Transverse colon (tissue), 4 donors: Measurements from ENCODE around the gene SEPTIN5. TPM values are rescaled to one million over a fixed set of nuclear protein-coding genes. Genes with fewer than 3 reads are reported as not detected.

ENCODE experiments used
- DNase-seq: peaks from one replicate; pipeline ENCODE4 v3.0.0-alpha.2; 2019
- H3K27ac ChIP-seq, 4 donors: fragments of 200-600 bp; sonication (generic); 2 replicates each; pipeline ENCODE4 v1.5.1; 2016 to 2018; ENCODE audit warnings: inconsistent platforms in 4 of 4
- H3K27me3 ChIP-seq: fragments of 200-600 bp; sonication (generic); 2 replicates; pipeline ENCODE4 v1.5.1; 2017; ENCODE audit warnings: inconsistent platforms
- H3K36me3 ChIP-seq, 4 donors: fragments of 200-600 bp; sonication (generic); 2 replicates each; pipeline ENCODE4 v1.5.1; 2017 to 2019; ENCODE audit warnings: inconsistent platforms in 4 of 4
- H3K4me1 ChIP-seq, 4 donors: fragments of 200-600 bp; sonication (generic); 2 replicates each; pipeline ENCODE4 v1.5.1; 2017 to 2020; ENCODE audit warnings: inconsistent platforms in 4 of 4
- H3K4me3 ChIP-seq, 4 donors: fragments of 200-600 bp; sonication (generic); 1 replicate in 1 of 4; 2 replicates in 3 of 4; pipeline versions ENCODE4 v1.5.1 to v1.6.1; 2017 to 2019; ENCODE audit warnings: inconsistent platforms in 4 of 4
- H3K9me3 ChIP-seq, 2 donors: fragments of 200-600 bp; sonication (generic); 2 replicates each; pipeline ENCODE4 v1.5.1; 2017 to 2019; ENCODE audit warnings: inconsistent platforms in 2 of 2
- EP300 ChIP-seq: sonication (generic); formaldehyde crosslinking; IDR thresholded peaks from one replicate; pipeline ENCODE4 v1.6.1; 2017; ENCODE audit warnings: antibody characterized with exemption, low read depth
- POLR2A ChIP-seq: fragments of 450-650 bp; IDR thresholded peaks from one replicate; pipeline ENCODE4 v1.6.1; 2016; ENCODE audit warnings: antibody characterized with exemption, mild to moderate bottlenecking, moderate library complexity
- POLR2AphosphoS5 ChIP-seq, 3 donors: sonication (generic); formaldehyde crosslinking; IDR thresholded peaks; one replicate each; pipeline ENCODE4 v1.6.1; 2016; ENCODE audit warnings: antibody characterized with exemption in 3 of 3
- WGBS, 2 donors: methylation state at CpG; one replicate each; pipeline ENCODE4 v1.1.5; 2018; ENCODE audit warnings: low coverage in 1 of 2; 5-methylcytosine and 5-hydroxymethylcytosine counted together
- in situ Hi-C, 4 donors: fragments of 200-750 bp; cut with MboI; loops; one replicate each; pipeline versions ENCODE4 v1.15.0 to v1.15.1; 2017; ENCODE audit warnings: low sequenced_read_pairs in 3 of 4, low pct_ligation_motif_present in 1 of 4, low pct_unique_long_range_greater_than_20kb in 1 of 4
- intact Hi-C: fragments of 100-400 bp; cut with DNase I; formaldehyde crosslinking; loops from one replicate; pipeline ENCODE4 v1.15.1; 2023; ENCODE audit warnings: low total_unique reads
- total RNA-seq, 4 donors: library from RNA; depleted of rRNA; stranded (reverse); fragments of >200 nt; gene quantifications; one replicate each; pipeline ENCODE4 v1.1.0, GENCODE V29; 2016
- TF ChIP-seq, protein P1 (sequence below), 5 experiments: fragments of 200-600 bp in 3 of 5; fragments of 450-650 bp in 2 of 5; sonication (generic) in 3 of 5; IDR thresholded peaks; 1 replicate in 2 of 5; 2 replicates in 3 of 5; pipeline ENCODE4 v1.5.1; 2016 to 2017; ENCODE audit warnings: antibody characterized with exemption in 5 of 5, inconsistent platforms in 3 of 5, mild to moderate bottlenecking in 2 of 5, moderate library complexity in 1 of 5

SEPTIN5 gene
- total RNA-seq, 4 donors from 2014 or later = 2.5 to 709 (median 5.4) TPM

DNA sequence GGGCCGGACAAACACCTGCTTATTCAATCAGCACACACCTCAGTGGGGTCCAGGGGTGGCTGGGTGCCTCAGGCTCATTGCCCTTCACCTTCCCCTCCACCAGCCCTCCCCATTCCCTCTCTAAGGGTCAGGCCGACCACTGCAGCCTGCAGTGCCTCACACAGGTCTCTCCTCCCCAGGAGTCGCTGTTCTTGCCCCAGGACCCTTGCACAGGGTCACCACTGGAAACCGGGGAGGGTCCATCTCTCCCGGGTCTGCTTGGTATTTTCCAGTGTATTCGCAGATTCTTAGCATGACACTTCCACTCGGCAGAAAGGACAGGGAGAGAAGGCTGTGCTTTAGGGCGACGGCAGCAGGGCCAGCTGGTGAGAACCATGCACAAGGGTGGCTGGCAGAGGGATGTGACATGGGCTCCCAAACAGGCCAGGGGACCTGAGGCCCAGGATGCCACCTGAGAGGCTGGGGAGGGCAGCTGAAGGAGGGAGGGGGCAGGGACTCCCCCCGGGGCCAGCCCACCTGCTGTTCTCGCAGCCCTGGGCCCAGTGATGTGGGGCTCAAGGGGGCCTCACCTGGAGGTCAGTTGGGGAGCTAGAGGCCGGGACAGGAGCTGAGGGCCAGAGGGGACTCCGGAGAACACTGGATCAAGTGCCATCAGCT, 30.2 kb downstream of the SEPTIN5 start:
- in situ Hi-C loops (no loop called here), intact Hi-C loops (no loop called here)
- DNase-seq = no peak
- no peak overlapping the region for H3K4me3 ChIP-seq
- no peaks in the 10 kb centered on the region for H3K36me3 ChIP-seq
- TF ChIP-seq POLR2A (no peak), EP300 (no peak), POLR2AphosphoS5 (IDR thresholded peaks at IDR 0.05) (no peak)
- TF ChIP-seq, protein P1, sequence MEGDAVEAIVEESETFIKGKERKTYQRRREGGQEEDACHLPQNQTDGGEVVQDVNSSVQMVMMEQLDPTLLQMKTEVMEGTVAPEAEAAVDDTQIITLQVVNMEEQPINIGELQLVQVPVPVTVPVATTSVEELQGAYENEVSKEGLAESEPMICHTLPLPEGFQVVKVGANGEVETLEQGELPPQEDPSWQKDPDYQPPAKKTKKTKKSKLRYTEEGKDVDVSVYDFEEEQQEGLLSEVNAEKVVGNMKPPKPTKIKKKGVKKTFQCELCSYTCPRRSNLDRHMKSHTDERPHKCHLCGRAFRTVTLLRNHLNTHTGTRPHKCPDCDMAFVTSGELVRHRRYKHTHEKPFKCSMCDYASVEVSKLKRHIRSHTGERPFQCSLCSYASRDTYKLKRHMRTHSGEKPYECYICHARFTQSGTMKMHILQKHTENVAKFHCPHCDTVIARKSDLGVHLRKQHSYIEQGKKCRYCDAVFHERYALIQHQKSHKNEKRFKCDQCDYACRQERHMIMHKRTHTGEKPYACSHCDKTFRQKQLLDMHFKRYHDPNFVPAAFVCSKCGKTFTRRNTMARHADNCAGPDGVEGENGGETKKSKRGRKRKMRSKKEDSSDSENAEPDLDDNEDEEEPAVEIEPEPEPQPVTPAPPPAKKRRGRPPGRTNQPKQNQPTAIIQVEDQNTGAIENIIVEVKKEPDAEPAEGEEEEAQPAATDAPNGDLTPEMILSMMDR (IDR thresholded peaks at IDR 0.05) = no peak
- H3K4me1 ChIP-seq = no peaks in the 10 kb centered on the region
- H3K27ac ChIP-seq = no peak overlapping the region
- no peaks in the 10 kb centered on the region for H3K27me3 ChIP-seq
- no peaks in the 10 kb centered on the region for H3K9me3 ChIP-seq
- WGBS, 2 donors = 81 to 88% methylated on average over 3 to 13 of the region's 13 CpGs

DNA sequence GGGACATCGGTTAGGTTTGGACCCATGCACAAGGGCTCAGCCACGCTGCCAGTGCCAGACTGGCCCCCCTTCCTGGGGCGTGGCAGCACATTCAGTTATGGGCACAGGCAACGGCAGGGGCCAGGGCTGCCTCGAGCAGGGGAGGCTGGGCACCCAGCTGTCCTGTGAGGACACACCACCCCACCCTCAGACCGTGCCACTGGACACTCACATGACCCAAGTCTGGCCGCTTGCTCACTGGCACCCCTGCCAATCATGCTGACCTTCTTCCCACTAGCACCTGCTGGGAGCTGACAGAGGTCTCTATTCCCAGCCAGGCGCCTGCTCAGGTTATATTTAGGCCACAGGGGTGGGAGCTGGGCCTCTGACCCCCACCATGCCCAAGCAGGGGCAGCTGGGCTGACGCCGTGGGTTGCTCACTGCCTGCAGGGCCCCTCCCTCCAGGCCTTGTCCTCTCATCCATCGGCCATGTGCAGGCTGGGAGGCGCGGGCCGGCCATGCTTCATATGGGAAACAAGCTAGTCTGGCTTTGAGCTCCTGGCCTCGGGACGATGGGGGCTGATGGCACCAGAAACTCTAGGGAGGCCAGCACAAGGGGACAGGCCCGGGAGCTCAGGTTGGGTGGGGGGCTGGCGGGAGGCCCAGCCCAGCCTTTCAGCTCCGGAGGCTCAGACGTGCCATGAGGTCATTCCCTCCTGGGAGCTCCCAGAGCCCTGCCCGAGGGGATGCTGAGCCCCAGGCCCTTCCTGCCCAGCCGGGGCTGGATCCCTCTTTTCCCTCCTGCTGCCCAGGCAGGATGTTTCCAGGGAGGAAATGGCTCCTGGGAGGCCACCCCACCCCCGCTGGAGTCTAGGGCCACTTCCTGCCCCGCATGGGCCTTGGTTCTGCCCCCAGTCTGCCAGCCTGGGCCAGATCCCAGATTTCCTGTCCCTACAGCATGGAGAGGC, 31.1 kb downstream of the SEPTIN5 start:
- WGBS, 2 donors = 57% methylated on average over 17 of the region's 24 CpGs; no CpG with 5 or more reads in 1 of the 2 donors
- intact Hi-C loops = no loop called here
- no peak for TF ChIP-seq POLR2A
- TF ChIP-seq POLR2AphosphoS5 (IDR thresholded peaks at IDR 0.05) = no peak
- TF ChIP-seq, protein P1 (IDR thresholded peaks at IDR 0.05) = no peak
- no peak for TF ChIP-seq EP300
- no peak overlapping the region for H3K4me3 ChIP-seq
- no peaks in the 10 kb centered on the region for H3K4me1 ChIP-seq
- no peak overlapping the region for H3K27ac ChIP-seq
- DNase-seq = no peak
- in situ Hi-C loops = no loop called here
- H3K9me3 ChIP-seq = no peaks in the 10 kb centered on the region
- H3K27me3 ChIP-seq = peaks cover 3% of the 10 kb centered on the region
- no peaks in the 10 kb centered on the region for H3K36me3 ChIP-seq

DNA sequence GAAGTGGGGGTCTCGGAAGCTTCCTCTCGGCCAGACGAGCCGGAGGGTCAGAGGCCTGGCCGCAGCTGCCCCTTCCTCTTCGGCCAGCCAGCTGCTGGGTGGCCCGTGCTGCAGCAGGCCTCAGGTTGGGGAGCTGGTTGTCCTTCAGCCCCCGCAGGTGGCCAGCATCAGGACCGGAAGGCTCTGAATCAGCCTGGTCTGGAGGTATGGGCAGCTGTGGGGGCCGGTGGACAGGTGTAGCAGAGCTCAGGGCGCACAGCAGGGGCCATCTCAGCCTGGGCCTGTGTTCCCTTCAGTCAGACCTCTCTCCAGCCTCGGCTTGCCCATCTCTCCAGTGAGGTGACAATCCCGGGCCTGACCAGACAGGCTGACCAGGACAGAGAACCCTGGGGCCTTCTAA, 32.4 kb downstream of the SEPTIN5 start:
- no peak for DNase-seq
- in situ Hi-C loops = no loop called here
- WGBS, 2 donors = 88% methylated on average over 12 of the region's 13 CpGs; no CpG with 5 or more reads in 1 of the 2 donors
- Histone ChIP-seq H3K27me3 (peaks cover 13% of the 10 kb centered on the region), H3K27ac (no peak overlapping the region), H3K9me3 (no peaks in the 10 kb centered on the region), H3K4me1 (no peaks in the 10 kb centered on the region), H3K36me3 (no peaks in the 10 kb centered on the region), H3K4me3 (no peak overlapping the region)
- TF ChIP-seq EP300 (no peak), POLR2AphosphoS5 (IDR thresholded peaks at IDR 0.05) (no peak)
- intact Hi-C loops = no loop called here

DNA sequence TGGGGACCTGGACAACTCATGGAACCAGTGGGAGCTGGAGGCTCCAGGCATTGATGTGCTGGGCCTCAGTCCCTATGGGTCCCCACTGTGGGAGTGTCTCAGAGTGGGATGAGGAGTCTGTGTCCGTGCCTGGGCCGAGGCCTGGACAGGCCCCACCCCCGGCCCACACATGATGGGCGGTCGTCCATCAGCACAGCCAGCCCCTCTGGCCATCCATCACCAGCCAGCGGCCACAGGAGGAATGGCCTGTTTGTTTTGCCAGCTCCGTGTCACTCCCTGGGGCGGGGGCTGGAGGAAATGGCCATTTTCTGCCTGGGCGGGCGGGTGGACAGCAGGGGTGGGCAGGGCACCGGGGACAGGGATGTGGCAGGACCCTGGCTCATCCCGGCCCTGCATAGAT, 33.2 kb downstream of the SEPTIN5 start:
- in situ Hi-C loops = no loop called here
- peaks cover 21% of the 10 kb centered on the region for H3K27me3 ChIP-seq
- H3K4me1 ChIP-seq = no peaks in the 10 kb centered on the region
- TF ChIP-seq POLR2AphosphoS5 (IDR thresholded peaks at IDR 0.05) (no peak), POLR2A (no peak)
- TF ChIP-seq, protein P1 (IDR thresholded peaks at IDR 0.05) = no peak
- H3K9me3 ChIP-seq = no peaks in the 10 kb centered on the region
- no peak overlapping the region for H3K4me3 ChIP-seq
- DNase-seq = no peak
- H3K27ac ChIP-seq = no peak overlapping the region
- WGBS, 2 donors = 64% methylated on average over 9 of the region's 12 CpGs; no CpG with 5 or more reads in 1 of the 2 donors
- intact Hi-C loops = no loop called here
- no peaks in the 10 kb centered on the region for H3K36me3 ChIP-seq
